K562 (cell line): Measurements from ENCODE around the gene CCDC124.

ENCODE experiments used
- NBN ChIP-seq: fragments of 450-650 bp; IDR thresholded peaks from 2 replicates; pipeline ENCODE4 v1.6.1; 2016; ENCODE audit warnings: low read depth, mild to moderate bottlenecking
- STAG1 ChIP-seq: sonication (generic); formaldehyde crosslinking; IDR thresholded peaks from 2 replicates; pipeline ENCODE4 v1.5.0; 2020; ENCODE audit warnings: missing genetic modification reagents, borderline replicate concordance
- ZBTB8A ChIP-seq: fragments of 450-650 bp; IDR thresholded peaks from 2 replicates; pipeline ENCODE4 v1.6.1; 2018; ENCODE audit warnings: mild to moderate bottlenecking, moderate library complexity; ENCODE audit not compliant: partially characterized antibody
- TF ChIP-seq, protein P1 (sequence below), 3 experiments: IDR thresholded peaks in 2 of 3; conservative IDR thresholded peaks in 1 of 3; 2 replicates each; pipeline ENCODE4 v1.5.1; 2011 to 2012; ENCODE audit warnings: low read length in 3 of 3, mild to moderate bottlenecking in 3 of 3, control low read depth in 2 of 3, improper control_type of control experiment in 1 of 3, inconsistent platforms in 1 of 3, low read depth in 1 of 3, mixed read lengths in 1 of 3, moderate library complexity in 1 of 3; ENCODE audit not compliant: insufficient read depth in 2 of 3
- TF ChIP-seq, protein P2 (sequence below): sonication (generic); formaldehyde crosslinking; IDR thresholded peaks from 2 replicates; pipeline ENCODE4 v1.8.0; 2023; ENCODE audit warnings: mild to moderate bottlenecking, missing genetic modification reagents

DNA sequence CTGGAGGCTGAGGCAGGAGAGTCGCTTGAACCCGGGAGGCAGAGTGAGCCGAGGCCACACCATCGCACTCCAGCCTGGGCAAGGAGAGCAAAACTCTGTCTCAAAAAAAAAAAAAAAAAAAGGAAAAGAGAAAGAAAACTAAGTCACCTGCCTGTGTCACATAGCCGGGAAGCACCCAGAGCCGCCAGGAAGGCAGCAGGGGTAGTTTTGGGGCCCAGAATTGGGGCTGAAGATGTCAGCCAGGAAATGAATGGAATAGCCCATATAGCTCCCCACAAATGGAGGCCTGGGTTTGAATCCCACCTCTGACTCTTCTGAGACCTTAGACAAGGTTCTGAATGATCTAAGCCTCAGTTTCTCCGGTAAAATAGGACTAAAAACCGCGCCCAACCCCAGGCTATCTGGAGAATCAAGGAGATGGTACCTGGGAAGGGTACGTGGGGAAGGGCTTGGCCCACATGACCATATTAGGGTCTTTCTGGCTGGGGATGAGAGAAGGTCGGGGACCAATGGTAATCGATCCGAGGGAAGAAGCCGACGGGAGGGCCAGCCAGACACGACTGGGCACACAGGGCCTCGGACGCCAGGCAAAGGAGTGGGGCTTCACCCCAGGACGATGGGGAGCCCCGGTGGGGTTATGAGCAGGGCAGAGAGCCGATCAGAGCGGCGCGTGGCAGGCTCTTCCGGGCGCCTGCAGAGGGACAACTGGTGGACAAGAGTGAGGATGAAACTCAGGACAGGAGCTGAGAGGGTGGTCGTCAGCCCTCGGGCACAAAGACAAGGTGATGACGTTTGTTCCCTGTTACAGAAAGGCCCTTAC is 14.4 kb downstream of the CCDC124 start:
- no peak for TF ChIP-seq STAG1
- no peak for TF ChIP-seq NBN
- TF ChIP-seq, protein P1, sequence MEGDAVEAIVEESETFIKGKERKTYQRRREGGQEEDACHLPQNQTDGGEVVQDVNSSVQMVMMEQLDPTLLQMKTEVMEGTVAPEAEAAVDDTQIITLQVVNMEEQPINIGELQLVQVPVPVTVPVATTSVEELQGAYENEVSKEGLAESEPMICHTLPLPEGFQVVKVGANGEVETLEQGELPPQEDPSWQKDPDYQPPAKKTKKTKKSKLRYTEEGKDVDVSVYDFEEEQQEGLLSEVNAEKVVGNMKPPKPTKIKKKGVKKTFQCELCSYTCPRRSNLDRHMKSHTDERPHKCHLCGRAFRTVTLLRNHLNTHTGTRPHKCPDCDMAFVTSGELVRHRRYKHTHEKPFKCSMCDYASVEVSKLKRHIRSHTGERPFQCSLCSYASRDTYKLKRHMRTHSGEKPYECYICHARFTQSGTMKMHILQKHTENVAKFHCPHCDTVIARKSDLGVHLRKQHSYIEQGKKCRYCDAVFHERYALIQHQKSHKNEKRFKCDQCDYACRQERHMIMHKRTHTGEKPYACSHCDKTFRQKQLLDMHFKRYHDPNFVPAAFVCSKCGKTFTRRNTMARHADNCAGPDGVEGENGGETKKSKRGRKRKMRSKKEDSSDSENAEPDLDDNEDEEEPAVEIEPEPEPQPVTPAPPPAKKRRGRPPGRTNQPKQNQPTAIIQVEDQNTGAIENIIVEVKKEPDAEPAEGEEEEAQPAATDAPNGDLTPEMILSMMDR (IDR thresholded peaks at IDR 0.05 in 2 of 3, conservative IDR thresholded peaks at IDR 0.05 in 1 of 3; ENCODE audit: insufficient read depth in 2 of 3, low read depth in 1 of 3, low read length in 3 of 3), result no peak
- TF ChIP-seq, protein P2, sequence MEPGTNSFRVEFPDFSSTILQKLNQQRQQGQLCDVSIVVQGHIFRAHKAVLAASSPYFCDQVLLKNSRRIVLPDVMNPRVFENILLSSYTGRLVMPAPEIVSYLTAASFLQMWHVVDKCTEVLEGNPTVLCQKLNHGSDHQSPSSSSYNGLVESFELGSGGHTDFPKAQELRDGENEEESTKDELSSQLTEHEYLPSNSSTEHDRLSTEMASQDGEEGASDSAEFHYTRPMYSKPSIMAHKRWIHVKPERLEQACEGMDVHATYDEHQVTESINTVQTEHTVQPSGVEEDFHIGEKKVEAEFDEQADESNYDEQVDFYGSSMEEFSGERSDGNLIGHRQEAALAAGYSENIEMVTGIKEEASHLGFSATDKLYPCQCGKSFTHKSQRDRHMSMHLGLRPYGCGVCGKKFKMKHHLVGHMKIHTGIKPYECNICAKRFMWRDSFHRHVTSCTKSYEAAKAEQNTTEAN (CRISPR knock-in tag), result no peak
- no peak for TF ChIP-seq ZBTB8A
